Vein endothelial cell (primary cell): ENCODE data around the gene OPN1SW. TPM values are rescaled to one million over a fixed set of nuclear protein-coding genes. Genes with fewer than 3 reads are reported as not detected.

Experiments used
- small RNA-seq: library from RNA; depleted of rRNA; stranded (forward); fragments of <200 nt; gene quantifications from one replicate; pipeline ENCODE3, GENCODE V24; 2012
- total RNA-seq: library from RNA; depleted of rRNA; stranded (reverse); fragments of >200 nt; gene quantifications from 2 replicates; pipeline ENCODE4 v1.2.3, GENCODE V29; 2012

The OPN1SW gene
- not detected in 2 replicates for total RNA-seq

GRCh38 chr7:128775744-128776474, at the start of gene OPN1SW:
TSS of gene OPN1SW (minus strand) at chr7:128775794. CDS start at chr7:128775781, 13 bp downstream.

DNA sequence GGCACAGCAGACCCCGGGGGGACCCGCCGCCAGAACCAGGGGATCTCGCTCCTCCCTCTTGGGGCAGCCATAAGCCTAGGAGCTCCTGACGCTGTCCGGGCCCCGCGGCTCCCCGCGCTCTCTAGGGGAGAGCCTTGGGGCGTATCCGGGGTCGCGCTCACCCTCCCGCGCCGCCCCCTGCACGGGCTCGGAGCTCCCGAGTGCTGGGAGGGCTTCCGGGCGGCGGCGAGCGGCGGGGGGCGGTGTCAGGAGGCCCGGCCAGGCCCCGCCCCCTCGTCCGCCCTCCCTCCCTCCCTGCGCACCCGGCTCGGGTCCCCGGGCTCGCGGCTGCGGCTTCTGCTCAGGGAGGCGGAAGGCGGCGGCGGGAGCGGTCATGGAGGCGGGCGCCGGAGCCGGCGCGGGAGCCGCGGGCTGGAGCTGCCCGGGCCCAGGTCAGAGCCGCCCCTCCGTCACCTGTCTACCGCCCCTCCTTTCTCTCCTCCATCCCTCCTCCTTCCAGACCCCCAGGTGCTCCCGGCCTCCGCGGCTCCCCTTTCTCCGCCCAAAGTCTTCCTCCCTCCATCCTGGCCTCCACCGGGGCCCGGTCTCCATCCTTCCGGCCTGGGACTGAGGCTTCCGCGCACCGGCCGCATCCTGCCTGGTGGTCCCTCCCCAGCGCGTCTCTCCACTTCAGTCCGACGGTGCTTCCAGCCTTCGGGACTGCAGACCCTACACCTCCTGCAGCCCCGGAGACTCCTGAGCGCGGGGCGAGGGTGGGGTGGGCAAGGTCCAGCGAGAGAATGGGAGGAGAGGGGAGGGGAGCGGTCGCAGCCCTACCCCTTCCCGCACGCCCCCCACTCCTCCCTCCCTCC, 15.8 kb upstream of the OPN1SW start, which contains the start of gene CCDC136:
TSS of gene CCDC136 (plus strand) at position 848 of the 851 bp plus-strand sequence. CDS start 444 bp downstream, outside the sequence.

DNA sequence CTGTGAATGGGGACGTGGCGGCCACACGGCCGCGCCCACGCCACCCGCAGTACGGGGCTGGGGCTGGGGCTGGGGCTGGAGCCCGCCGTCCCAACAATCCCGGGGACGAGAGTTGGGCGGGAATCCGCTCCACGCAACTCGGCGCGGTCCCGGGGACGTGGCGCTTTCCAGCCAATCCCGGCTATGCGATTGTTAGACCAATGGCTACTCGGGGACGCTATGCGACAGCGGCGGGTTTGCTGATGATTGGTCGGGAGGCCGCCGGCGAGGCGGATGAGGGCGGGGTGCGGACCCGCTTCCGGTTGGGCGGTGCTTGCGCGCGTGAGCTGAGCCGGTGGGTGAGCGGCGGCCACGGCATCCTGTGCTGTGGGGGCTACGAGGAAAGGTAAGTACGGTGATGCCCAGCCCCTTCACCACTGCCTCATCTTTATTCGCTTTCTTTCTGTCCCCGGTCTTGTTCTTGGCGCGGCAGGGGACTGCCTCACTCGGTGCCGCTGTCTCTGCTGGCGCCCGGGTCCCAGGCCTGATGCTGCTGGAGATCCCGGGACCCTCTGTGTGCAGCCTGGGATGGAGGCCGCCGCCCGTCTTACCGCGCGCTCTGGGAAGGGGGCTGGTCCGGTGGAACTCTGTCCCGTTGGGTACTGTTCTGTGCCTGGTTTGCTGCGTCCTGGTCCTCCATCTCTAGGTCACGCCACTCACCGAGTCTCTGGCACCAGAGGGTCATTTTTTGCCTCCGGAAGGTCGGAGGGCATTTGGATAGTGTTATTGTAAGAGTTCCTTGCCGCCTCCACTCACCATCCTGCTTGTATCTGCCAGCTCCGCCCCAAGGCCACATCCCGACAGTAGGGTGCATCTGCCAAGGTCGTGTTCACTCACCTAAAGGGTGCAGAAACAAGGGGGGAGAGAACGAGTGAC, 36.3 kb downstream of the OPN1SW start, which contains the start of gene CALU:
TSS of gene CALU (plus strand) at position 312 of the 915 bp plus-strand sequence. CDS start 9,225 bp downstream, outside the sequence.

Small RNAs within 50 kb of the gene (small RNA-seq; reads per million reads assigned to genes)
- not detected for gene RN7SL81P

Other genes with a start within 250 kb of the OPN1SW start
- gene GARIN1A, start 103.5 kb downstream of the OPN1SW start, total RNA-seq: 0.33 and 1.2 TPM in 2 replicates
- gene CALU, start 36.4 kb downstream of the OPN1SW start, total RNA-seq: 363 and 388 TPM in 2 replicates
- 0.98 and 2.3 TPM in 2 replicates for gene CCDC136, start 16.2 kb upstream of the OPN1SW start, total RNA-seq
- 182 and 242 TPM in 2 replicates for gene FLNC, start 54.6 kb upstream of the OPN1SW start, total RNA-seq
- gene ATP6V1F, start 87.1 kb upstream of the OPN1SW start, total RNA-seq: 87.7 and 122 TPM in 2 replicates
- gene KCP, start 134.9 kb upstream of the OPN1SW start, total RNA-seq: not detected in 2 replicates
- 0.65 and 0.67 TPM in 2 replicates for gene IRF5, start 162.1 kb upstream of the OPN1SW start, total RNA-seq